Measurements from ENCODE around the gene EPX.

EPX gene

GRCh38 chr17:58253082-58253481 is 60.6 kb downstream of the EPX start:
- no peak for DNase-seq (ENCODE audit: low read depth in 2 of 2)
